ENCODE data around the gene SDHB. TPM values are rescaled to one million over a fixed set of nuclear protein-coding genes. Genes with fewer than 3 reads are reported as not detected.
A peak's percentile ranks its signal among the peaks of the same experiment; 100 is the strongest.

SDHB gene
- total RNA-seq, 2 donors from 2014 or later: 38.9 to 59.4 TPM

GRCh38 chr1:17014671-17015567, 38.9 kb downstream of the SDHB start:
- DNase-seq (peak in 1 of 4 donors; percentile 2), ATAC-seq (no peak)
- Histone ChIP-seq H3K4me3 (no peak overlapping the region), H3K9me3 (no peaks in the 10 kb centered on the region), H3K27ac (no peak overlapping the region), H3K36me3 (replicated peaks in 1 of 2; ENCODE audit: insufficient read depth in 1 of 2, low read depth in 2 of 2) (peaks cover 0 to 3% of the 10 kb centered on the region in 2 donors), H3K27me3 (no peaks in the 10 kb centered on the region), H3K4me1 (peaks cover 29% of the 10 kb centered on the region)
- WGBS, 2 donors: 77 to 82% methylated on average over 10 of the region's 10 CpGs
- TF ChIP-seq, protein P1, sequence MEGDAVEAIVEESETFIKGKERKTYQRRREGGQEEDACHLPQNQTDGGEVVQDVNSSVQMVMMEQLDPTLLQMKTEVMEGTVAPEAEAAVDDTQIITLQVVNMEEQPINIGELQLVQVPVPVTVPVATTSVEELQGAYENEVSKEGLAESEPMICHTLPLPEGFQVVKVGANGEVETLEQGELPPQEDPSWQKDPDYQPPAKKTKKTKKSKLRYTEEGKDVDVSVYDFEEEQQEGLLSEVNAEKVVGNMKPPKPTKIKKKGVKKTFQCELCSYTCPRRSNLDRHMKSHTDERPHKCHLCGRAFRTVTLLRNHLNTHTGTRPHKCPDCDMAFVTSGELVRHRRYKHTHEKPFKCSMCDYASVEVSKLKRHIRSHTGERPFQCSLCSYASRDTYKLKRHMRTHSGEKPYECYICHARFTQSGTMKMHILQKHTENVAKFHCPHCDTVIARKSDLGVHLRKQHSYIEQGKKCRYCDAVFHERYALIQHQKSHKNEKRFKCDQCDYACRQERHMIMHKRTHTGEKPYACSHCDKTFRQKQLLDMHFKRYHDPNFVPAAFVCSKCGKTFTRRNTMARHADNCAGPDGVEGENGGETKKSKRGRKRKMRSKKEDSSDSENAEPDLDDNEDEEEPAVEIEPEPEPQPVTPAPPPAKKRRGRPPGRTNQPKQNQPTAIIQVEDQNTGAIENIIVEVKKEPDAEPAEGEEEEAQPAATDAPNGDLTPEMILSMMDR (IDR thresholded peaks at IDR 0.05): no peak
- no peak for TF ChIP-seq POLR2A (IDR thresholded peaks at IDR 0.05)
- intact Hi-C loops (cut with DNase I): no loop called here

- peak overlapping the region in 3 of 4 donors; percentile 35 to 71 (median 67) for H3K27ac ChIP-seq
- 75 to 93% methylated on average over 10 to 13 of the region's 13 CpGs for WGBS, 2 donors
- ATAC-seq: no peak
These were observed 40.1 kb downstream of the SDHB start for GRCh38 chr1:17013491-17014320.

GRCh38 chr1:17012775-17013490, 40.9 kb downstream of the SDHB start:
- DNase-seq: peak; percentile 68 to 86 (median 75)
- Histone ChIP-seq H3K27me3 (no peaks in the 10 kb centered on the region), H3K4me3 (no peak overlapping the region), H3K36me3 (replicated peaks in 1 of 2; ENCODE audit: insufficient read depth in 1 of 2, low read depth in 2 of 2) (no peaks in the 10 kb centered on the region), H3K27ac (peak overlapping the region in 3 of 4 donors; percentile 35 to 71 (median 67)), H3K9me3 (no peaks in the 10 kb centered on the region), H3K4me1 (peaks cover 35% of the 10 kb centered on the region)
- no peak for TF ChIP-seq POLR2A (IDR thresholded peaks at IDR 0.05)
- ATAC-seq: peak; percentile 40
- intact Hi-C loops (cut with DNase I): no loop called here
- WGBS, 2 donors: 41 to 48% methylated on average over 8 to 9 of the region's 9 CpGs

More at GRCh38 chr1:17013491-17014320, 40.1 kb downstream of the SDHB start:
- peak in 1 of 4 donors; percentile 37 for DNase-seq
- intact Hi-C loops (cut with DNase I): no loop called here
- peaks cover 0 to 2% of the 10 kb centered on the region in 2 donors for H3K36me3 ChIP-seq (replicated peaks in 1 of 2; ENCODE audit: insufficient read depth in 1 of 2, low read depth in 2 of 2)
- no peaks in the 10 kb centered on the region for H3K9me3 ChIP-seq
- TF ChIP-seq, protein P1 (IDR thresholded peaks at IDR 0.05): no peak
- TF ChIP-seq POLR2A (IDR thresholded peaks at IDR 0.05): no peak
- no peak overlapping the region for H3K4me3 ChIP-seq
- no peaks in the 10 kb centered on the region for H3K27me3 ChIP-seq
- peaks cover 35% of the 10 kb centered on the region for H3K4me1 ChIP-seq

- Histone ChIP-seq H3K4me3 (peak within 1 kb of the TSS; percentile 66 to 83), H3K27me3 (no peaks in the 10 kb centered on the region), H3K9me3 (no peaks in the 10 kb centered on the region), H3K27ac (peak within 1 kb of the TSS; percentile 47 to 71 (median 66)), H3K4me1 (peaks cover 35% of the 10 kb centered on the region), H3K36me3 (replicated peaks in 1 of 2; ENCODE audit: insufficient read depth in 1 of 2, low read depth in 2 of 2) (no peaks in the 10 kb centered on the region)
- peak; percentile 84 to 92 (median 86) for DNase-seq
- ATAC-seq: peak; percentile 92
- intact Hi-C loops (cut with DNase I): no loop called here
- 0 to 1% methylated on average over 1 to 85 of the region's 94 CpGs for WGBS, 2 donors
- peak in 1 of 3 donors; percentile 36 for TF ChIP-seq POLR2A (IDR thresholded peaks at IDR 0.05)
- TF ChIP-seq, protein P1 (IDR thresholded peaks at IDR 0.05): no peak
These were observed 42.2 kb downstream of the SDHB start, which contains the start of gene ATP13A2 for GRCh38 chr1:17011439-17012307. TSS of gene ATP13A2 (minus strand) at chr1:17011928. CDS start at chr1:17011738, 190 bp downstream.

All from body of pancreas (tissue), 4 donors.